SH-SY5Y (cell line): ENCODE data around the gene CDH4.

ENCODE experiments used
- GATA2 ChIP-seq: IDR thresholded peaks from 2 replicates; pipeline ENCODE4 v1.6.1; 2011; ENCODE audit warnings: mild to moderate bottlenecking, low read depth, low read length
- GATA3 ChIP-seq: IDR thresholded peaks from 2 replicates; pipeline ENCODE4 v1.6.1; 2011; ENCODE audit warnings: low read depth, mild to moderate bottlenecking, low read length, moderate library complexity

The CDH4 gene

DNA sequence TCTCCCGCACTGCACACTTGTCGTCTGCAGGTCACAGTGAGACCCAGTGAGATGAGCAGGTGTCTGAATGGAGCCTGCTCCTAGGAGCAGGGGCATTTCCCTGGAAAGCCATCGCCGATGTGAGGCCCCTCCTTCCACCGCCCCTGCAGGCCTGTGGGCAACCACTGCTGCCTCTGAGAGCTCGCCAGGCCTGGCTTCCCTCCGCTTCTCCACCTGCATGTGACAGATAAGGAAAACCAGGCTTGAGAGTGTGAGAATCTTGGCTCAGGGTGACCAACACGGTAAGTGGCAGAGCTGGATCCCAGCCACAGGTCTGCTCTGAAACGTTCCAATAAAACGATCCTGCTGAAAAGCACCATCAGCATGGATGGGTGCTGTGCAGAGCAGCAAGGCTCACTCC is 332.8 kb downstream of the CDH4 start:
- TF ChIP-seq GATA3 (no peak), GATA2 (peak; percentile 76)

DNA sequence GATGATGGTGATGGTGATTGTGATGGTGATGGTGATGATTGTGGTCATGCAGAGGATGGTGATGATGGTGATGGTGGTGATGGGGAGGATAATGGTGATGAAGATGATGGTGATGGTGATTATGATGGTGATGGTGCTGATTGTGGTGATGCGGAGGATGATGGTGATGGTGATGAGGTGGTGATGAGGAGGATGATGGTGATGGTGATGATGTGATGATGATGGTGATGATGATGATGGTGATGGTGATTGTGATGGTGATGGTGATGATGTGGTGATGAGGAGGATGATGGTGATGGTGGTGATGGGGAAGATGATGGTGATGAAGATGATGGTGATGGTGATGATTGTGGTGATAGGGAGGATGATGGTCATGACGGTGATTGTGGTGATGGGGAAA is 333.7 kb downstream of the CDH4 start:
- TF ChIP-seq GATA2 (no peak), GATA3 (no peak)

DNA sequence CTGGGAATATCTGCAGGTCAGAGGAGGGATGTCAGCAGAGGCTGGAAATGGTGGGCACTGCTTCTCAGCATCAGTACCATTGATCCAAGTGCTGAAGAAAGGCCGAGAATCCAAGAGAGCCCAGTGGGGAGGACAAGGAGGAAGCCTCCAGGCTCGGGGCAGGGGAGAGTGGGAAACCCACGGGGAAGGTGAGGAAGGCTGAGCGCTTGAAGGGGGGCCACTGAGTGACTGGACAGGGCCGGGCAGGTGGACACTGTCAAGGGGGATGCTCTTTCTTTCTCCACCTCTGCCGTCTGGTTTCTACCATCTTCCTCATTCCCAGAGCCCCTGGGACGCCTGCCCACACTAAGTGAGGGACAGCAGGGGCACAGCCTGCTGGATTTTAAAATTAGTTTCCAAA is 335.0 kb downstream of the CDH4 start:
- TF ChIP-seq GATA2: no peak

DNA sequence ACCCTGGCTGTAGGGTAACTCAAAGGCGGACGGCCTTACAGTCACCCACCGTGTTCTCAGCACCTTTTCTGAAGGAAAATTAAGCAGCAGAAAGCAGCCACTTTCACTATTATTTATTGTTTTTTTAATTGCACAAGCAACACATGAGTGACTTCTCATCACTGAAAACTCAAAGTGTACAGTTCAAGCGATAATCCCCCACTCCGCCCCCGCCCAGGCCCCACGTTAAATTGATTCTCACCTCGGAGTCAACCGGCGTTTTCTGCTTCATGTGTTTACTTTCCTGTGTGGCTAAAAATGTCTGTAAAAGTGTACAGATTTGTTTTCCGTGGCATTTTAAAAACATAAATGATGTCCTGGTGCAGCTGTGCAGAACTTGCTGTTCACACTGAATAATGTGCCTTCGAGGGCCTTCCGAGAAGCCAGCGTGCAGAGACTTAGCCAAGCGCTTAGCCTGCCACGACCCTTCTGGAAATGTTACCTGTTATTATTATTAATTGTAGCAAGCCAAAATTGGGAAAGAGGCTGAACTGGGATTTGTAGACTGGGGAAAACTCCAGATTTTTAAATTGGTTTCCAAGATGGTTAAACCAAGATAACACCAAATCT is 335.7 kb downstream of the CDH4 start:
- TF ChIP-seq GATA2 (no peak), GATA3 (no peak)

DNA sequence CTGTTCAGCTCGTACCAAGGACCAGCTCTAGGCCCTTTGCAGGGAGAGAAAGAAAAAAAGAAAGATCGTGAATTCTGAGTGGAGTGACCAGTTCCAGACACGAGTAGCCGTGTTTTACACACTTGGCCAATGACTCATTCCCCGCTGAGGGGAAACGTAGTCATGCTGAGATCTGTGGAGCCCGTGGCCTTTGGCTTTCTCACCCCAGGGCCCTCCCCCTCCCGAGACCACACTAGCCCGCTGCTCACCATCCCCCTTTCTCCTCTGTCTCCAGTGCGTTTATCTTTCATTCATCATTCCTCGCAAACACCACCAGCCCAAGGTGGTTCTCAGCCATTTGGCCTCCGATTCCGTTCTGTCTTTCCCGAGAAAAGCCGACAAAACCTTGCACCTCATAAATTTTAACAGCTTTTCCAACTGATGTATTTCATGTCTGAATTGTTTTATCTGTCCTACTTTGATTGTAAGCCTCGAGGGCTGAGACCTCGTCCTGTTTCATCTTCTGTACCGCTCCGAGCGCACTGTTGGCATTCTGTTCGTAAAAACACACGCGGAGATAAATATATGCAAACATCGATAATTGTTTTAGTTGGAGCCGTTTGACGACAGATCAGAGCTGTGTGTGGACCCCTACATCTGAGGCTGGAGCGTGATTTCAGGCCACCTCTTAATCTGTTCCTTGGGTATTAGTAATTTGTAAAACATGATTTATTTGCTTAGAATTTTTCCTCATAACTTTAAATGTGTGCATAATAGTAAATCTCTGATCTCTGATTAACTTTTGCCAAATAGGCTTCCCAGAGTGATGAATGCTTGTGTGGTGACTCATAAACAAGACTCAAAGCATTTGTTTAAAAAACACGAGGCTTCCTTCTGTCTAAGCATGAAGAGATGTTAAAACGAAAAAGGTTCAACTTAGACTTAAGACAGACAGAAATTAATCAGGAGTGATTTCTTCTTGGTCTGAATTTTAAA is 336.6 kb downstream of the CDH4 start:
- TF ChIP-seq GATA2 (no peak), GATA3 (no peak)

DNA sequence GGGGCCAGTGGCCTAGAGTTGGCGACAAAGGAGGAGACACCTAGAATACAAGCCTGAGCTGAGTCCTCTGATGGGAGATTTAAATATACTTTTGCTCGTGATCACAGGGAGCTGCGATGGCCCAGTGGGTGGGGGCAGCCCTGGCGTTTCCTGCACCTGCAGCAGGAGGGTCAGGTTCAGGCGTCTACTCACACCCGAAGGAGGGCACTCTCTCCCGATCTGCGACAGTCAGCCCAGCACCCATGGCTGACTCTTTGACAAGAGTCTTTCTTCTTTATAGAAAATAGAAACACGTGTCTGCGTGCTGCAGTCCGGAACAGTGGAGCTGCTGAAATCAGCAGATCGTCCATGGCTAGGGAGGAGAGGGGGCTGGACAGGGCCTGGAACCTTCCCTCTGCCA is 338.2 kb downstream of the CDH4 start:
- TF ChIP-seq GATA3: no peak
- TF ChIP-seq GATA2: no peak

DNA sequence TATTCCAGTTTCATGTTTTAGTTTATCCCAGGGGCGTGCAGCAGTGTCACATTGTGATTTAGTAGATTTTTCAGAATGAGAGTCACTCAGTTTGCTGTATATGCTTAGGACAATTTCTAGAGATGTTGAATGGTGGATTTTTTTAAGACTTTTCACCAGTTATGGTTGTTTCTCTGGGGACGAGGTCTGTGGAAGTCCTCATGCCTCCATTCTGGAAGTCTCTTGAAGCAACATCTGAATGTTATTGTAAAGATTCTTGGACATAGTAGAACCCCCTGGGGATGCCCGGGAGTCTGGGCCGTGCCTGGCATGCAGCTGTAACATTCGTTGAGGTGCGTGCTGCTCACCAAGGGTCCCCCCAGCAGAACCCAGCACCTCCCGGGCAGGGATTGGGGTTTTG is 341.5 kb downstream of the CDH4 start:
- TF ChIP-seq GATA2 (no peak), GATA3 (no peak)

DNA sequence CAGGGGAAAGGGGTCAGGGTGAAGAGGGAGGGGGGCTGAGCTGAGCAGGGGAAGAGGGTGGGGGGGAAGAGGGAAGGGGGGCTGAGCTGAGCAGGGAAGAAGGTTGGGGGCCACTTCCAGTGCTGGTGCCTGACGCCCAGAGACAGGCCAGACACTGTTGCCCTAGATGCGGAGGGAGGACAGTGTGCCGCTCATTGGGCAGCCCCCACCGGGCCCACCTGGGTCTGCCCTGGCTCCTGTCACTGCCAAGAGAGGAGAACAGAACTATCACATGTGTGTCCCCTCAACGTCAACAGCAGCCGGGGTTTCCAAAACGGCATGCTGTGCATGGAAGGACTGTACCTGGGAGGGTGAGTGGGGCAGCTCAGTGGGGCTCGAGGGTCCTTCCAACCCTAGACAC is 342.1 kb downstream of the CDH4 start:
- no peak for TF ChIP-seq GATA3
- TF ChIP-seq GATA2: no peak

DNA sequence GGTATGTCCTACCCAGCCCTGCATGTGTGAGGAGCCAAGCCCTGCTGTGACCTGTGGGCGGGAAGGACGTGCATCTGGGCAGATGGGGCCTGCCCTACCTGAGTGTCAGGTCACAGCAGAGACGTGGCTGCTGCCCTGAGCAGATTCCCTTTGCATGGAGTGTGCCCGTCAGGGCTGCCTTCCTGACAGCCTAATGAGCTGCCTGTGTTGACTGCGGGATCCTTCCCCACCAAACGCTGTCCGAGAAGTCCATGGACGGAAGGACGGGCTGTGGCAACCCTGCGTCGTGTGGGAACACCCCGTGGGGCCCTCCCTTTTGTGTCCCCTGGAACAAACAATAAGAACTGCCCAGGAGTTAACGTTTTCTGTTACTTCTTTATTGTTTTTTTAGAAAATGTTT is 343.2 kb downstream of the CDH4 start:
- TF ChIP-seq GATA2 (no peak), GATA3 (no peak)

DNA sequence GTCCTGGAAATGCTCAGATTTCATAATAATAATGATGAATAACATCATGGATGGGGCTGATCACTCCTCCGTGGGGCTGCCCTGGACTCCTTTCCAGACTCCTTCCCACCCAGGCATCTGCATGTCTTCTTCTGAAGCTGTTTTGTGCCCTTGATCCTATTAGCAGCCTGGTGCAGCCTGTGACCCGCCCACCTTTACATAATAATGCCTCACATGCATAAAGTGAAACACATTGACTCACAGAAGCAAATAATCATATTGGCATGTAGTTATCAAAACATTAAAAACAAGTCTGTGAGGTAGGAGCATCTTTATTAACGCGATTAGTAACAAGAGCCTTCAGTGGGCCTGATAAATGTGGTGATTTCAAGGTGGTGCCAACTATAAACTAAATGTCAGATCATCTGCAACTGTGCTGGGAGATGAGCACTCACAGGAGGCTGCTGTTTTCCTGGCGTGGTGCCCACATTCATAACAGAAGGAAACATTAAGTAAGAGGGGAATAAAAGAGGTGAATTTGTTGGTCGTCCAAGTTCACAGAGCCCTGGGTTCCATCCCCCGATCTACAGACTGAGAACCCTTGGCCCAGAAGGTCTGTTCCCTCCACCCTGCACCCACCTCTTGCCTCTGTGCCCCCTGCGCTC is 344.7 kb downstream of the CDH4 start:
- TF ChIP-seq GATA2 (no peak), GATA3 (no peak)

DNA sequence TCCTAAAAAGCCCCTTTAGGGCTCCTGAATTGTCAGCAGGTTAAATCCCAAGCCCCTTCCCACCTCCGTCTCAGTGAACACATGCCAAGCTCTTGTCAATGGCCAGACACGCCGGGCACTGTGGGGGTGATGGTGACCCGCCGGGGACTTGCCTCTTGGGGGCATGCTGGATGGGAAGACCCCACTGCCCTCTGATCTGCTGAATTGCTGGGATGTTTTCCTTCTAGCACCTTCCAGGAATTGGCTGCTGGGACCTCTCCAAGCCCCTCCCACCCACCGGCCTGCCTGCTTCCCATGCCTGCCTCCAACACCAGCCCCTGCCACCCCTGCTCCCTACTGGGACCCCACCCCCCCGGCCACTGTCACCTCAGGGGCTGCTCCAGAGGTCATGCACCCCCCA is 345.9 kb downstream of the CDH4 start:
- TF ChIP-seq GATA2: no peak
- no peak for TF ChIP-seq GATA3

DNA sequence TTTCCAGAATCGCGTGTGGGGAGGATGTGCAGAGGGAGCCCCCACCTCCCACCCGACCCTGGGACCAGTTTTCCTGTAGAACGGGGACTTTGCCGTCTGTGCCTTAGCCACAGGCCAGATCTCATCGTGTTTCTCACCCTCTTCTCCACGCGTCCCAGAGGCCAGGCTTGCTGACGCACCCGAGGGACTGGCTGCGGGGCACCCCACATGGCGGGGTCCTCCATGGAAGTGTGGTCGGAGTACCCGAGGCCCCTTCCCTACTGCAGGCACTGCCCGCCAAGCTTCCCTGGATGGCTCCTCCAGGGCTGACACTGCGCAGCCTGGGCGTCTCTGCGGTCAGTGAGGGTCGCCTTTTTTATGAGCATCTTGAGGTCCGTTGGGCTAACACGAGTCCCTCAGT is 346.5 kb downstream of the CDH4 start:
- no peak for TF ChIP-seq GATA2
- no peak for TF ChIP-seq GATA3

DNA sequence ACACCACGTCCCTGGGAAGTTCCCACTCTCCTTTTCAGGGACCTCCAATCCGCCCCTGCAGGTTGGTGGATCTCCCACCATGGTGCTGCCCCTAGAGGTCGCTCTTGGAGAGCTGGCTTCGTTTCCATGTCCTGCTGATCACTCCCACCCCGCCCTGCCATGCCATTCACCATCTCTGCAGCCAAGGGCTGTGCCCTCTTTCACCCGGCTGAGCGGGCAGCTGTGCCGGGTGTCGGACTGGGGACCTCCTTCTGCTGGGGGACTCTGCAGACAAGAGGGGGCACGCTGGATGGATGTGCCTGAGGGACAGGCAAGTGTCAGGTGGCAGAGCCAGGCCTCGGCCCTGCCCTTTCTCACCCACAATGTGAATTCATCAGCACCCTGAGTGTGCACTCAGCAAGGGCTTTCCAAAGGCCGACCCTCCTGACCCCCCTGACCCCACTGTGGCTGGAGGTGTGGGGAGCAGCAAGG is 347.0 kb downstream of the CDH4 start:
- no peak for TF ChIP-seq GATA3
- no peak for TF ChIP-seq GATA2

DNA sequence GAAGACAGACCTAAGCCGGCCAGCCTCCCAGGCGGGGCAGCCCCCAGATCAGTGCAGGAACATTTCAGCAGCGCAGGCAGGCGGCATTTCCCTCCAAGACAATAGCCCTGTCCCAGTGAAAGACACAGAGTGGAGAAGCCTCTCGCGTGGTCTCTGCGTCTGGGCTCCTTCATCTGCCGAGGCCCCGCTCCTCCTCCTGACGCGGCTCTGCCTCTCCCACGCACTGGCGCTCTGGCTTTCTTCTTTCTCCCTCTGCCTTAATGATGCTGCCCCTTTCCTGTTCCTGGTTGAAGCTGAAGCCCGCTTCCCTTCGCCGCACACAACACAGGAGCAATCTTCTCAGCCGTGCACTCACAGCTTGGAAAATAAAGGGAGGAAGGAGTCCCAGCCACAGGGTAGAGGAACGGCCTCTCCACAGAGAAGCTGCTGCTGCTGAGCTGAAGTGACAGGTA is 347.5 kb downstream of the CDH4 start:
- TF ChIP-seq GATA2 (no peak), GATA3 (no peak)

DNA sequence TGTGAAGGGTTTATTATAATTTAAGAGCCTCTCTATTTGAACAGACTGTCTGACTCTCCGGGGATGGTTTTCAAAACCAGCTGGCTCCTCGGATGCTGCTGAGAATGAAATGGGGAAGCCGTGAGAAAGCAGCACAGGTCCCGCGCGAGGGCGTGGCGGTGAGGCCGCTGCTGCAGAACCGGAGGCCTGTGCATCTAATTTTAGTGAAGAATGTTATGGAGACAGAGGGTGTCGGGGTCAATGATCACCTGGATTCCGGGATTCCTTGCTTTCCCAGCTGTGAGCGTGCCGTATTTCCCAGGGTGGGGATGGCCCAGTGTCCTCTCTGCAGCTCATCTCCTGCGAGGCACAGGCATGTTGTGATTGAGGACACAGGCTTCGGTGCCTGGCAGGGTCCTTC is 348.0 kb downstream of the CDH4 start:
- TF ChIP-seq GATA3 (no peak), GATA2 (no peak)

DNA sequence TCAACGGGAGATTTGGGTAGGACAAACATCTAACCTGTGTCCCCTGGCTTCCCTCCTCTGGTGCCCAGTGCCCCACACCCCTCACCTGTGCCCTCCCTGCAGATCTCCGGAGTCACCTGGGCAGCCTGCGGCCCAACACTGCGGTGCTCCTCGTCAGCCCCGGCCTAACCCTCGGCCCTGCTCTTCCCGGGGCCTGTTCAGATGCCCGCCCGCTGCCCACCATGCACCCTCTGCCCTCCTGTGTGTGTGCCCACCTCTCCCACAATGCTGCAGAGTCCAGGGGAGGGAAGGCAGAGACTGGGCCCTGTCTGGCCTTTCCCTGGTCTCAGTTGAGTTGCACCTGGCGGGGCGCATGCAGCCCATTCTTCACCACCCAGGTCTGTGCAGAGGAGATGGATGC is 349.3 kb downstream of the CDH4 start:
- TF ChIP-seq GATA2 (no peak), GATA3 (no peak)

DNA sequence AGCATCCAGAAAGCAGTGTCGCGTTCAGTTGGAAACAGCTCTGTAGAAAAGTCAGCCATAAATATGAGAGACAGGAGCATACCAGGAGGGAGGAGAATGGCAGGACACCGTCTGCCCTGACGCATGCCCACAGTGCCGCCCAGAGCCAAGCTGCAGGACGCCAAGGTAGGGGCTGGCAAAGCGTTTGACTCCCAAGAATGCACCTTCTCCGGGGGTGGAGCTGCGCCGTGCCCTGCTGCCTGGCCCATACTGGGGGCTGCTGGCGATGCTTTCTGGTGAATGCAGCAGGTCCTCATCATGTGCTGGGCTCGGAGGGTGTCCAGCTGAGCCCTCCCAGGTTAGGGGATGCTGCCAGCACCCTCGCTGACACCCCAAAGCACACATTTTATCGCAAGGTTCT is 349.8 kb downstream of the CDH4 start:
- TF ChIP-seq GATA2 (no peak), GATA3 (no peak)
